Heart right ventricle (tissue), 16 donors: ENCODE data around the gene TROAP. TPM values are rescaled to one million over a fixed set of nuclear protein-coding genes. Genes with fewer than 3 reads are reported as not detected.
A peak's percentile ranks its signal among the peaks of the same experiment; 100 is the strongest.

Source experiments
- ATAC-seq, 8 donors: fragments of 200-7000 bp; cut with Tn5 transposase; one replicate each; pipeline ENCODE4 v1.9.1; 2020; ENCODE audit warnings: mild to moderate bottlenecking in 8 of 8, moderate library complexity in 8 of 8, moderate number of reproducible peaks in 1 of 8
- DNase-seq, 2 donors: peaks; one replicate each; pipeline ENCODE4 v3.0.0-alpha.2; 2020
- H3K27ac ChIP-seq, 10 donors: fragments of 200-600 bp; sonication (generic) in 2 of 10; one replicate each; pipeline versions ENCODE4 v1.5.0 to v1.8.0; 2020 to 2022; ENCODE audit warnings: mild to moderate bottlenecking in 3 of 10
- H3K27me3 ChIP-seq, 7 donors: fragments of 200-600 bp; one replicate each; pipeline ENCODE4 v1.8.0; 2021 to 2022; ENCODE audit warnings: mild to moderate bottlenecking in 2 of 7
- H3K36me3 ChIP-seq, 9 donors: fragments of 200-600 bp; sonication (generic) in 1 of 9; one replicate each; pipeline versions ENCODE4 v1.5.0 to v1.8.0; 2020 to 2022; ENCODE audit warnings: mild to moderate bottlenecking in 2 of 9
- H3K4me1 ChIP-seq, 9 donors: fragments of 200-600 bp; sonication (generic) in 1 of 9; one replicate each; pipeline versions ENCODE4 v1.5.0 to v1.8.0; 2020 to 2022; ENCODE audit warnings: mild to moderate bottlenecking in 4 of 9
- H3K4me3 ChIP-seq, 10 donors: fragments of 200-600 bp; sonication (generic) in 2 of 10; one replicate each; pipeline versions ENCODE4 v1.5.0 to v1.8.0; 2020 to 2022; ENCODE audit warnings: mild to moderate bottlenecking in 7 of 10, moderate library complexity in 2 of 10
- H3K9me3 ChIP-seq, 11 donors: fragments of 200-600 bp in 10 of 11; sonication (generic) in 2 of 11; one replicate each; pipeline versions ENCODE4 v1.5.0 to v1.8.0; 2013 to 2022; ENCODE audit warnings: mild to moderate bottlenecking in 2 of 11, control low read depth in 1 of 11, moderate library complexity in 1 of 11
- WGBS, 2 donors: extraction: QIAGEN DNeasy Blood & Tissue Kit; methylation state at CpG; one replicate each; pipeline ENCODE4 v1.1.7; 2013; ENCODE audit warnings: inconsistent platforms in 1 of 2; 5-methylcytosine and 5-hydroxymethylcytosine counted together
- intact Hi-C, 10 donors: fragments of 100-400 bp; cut with DNase I; formaldehyde crosslinking; loops; one replicate each; pipeline versions ENCODE4 v1.11.1 to v1.14.2; 2022
- polyA plus RNA-seq, 2 donors: library from polyadenylated mRNA; stranded (reverse); fragments of 200-250 nt; gene quantifications; one replicate each; pipeline ENCODE4 v1.2.3, GENCODE V29; 2013
- total RNA-seq, 10 donors: library from RNA; stranded (reverse); fragmentation: NEBNext Ultra II Directional in 3 of 10; extraction: Animal tissue kit (Norgen Biotek cat#: 25700) in 3 of 10; gene quantifications; one replicate each; pipeline versions ENCODE4 v1.2.1 to v1.2.4, GENCODE V29; 2021 to 2023
- TF ChIP-seq, protein P1 (sequence below), 9 donors: fragments of 200-600 bp; sonication (generic) in 2 of 9; IDR thresholded peaks; one replicate each; pipeline versions ENCODE4 v1.5.0 to v1.8.0; 2021 to 2022; ENCODE audit warnings: antibody characterized with exemption in 9 of 9, mild to moderate bottlenecking in 5 of 9, moderate library complexity in 1 of 9
- donor health status: Arrhythmogenic right ventricular cardiomyopathy.
- donor health status: ischemic (EF 13 %, LVEDD 7.1; RV severe dilation, severe dysfunction).
- donor health status: healthy with polysubstance abuse.
- donor health status: DM: no; HTN: yes; CAD: no.
- donor health status: DM: no; HTN: no; CAD: no.
- donor health status: ischemic (EF 25% LVEDD 6.9; RV normal size, moderate dysfunction).
- donor health status: ischemic (EF 25% LVEDD 5.7; RV mildly dilated, moderate dysfunction).
- donor health status: healthy.
- donor health status: DM: yes; HTN: yes; CAD: no.
- donor health status: Ischemic cardiomyopathy.
- donor health status: ischemic (EF 35%, LVEDD 5.7; RV mildly dilated, moderate dysfunction).
- donor health status: nonischemic (EF 11% LVEDD 7.7; RV severe dilation, severe dysfunction).
- donor health status: DM: yes; HTN: yes; CAD: no.
- donor health status: PGD.
- donor health status: ischemic (EF 29% LVEDD 5.4; RV normal size, mild dysfunction).
- donor health status: nonischemic (EF 23%, LVEDD 6.1; RV moderate dilation, normal function).

The TROAP gene
- total and polyA plus RNA-seq, 12 donors = 0.20 to 4.9 (median 0.72) TPM; not detected in 3

GRCh38 chr12:49336645-49337584 is 13.9 kb downstream of the TROAP start, which contains the start of gene C1QL4:
Gene C1QL4, minus strand, starts transcription at chr12:49337188. Its CDS starts 711 bp downstream, at chr12:49336477.
- no peaks in the 10 kb centered on the region for H3K36me3 ChIP-seq
- DNase-seq (peak; percentile 81 to 86), ATAC-seq (peak; percentile 81 to 92 (median 86))
- 1 to 3% methylated on average over 64 to 65 of the region's 65 CpGs for WGBS, 2 donors
- TF ChIP-seq, protein P1, sequence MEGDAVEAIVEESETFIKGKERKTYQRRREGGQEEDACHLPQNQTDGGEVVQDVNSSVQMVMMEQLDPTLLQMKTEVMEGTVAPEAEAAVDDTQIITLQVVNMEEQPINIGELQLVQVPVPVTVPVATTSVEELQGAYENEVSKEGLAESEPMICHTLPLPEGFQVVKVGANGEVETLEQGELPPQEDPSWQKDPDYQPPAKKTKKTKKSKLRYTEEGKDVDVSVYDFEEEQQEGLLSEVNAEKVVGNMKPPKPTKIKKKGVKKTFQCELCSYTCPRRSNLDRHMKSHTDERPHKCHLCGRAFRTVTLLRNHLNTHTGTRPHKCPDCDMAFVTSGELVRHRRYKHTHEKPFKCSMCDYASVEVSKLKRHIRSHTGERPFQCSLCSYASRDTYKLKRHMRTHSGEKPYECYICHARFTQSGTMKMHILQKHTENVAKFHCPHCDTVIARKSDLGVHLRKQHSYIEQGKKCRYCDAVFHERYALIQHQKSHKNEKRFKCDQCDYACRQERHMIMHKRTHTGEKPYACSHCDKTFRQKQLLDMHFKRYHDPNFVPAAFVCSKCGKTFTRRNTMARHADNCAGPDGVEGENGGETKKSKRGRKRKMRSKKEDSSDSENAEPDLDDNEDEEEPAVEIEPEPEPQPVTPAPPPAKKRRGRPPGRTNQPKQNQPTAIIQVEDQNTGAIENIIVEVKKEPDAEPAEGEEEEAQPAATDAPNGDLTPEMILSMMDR (IDR thresholded peaks at IDR 0.05) = peak; percentile 90 to 100 (median 99)
- peaks cover 21 to 98% (median 79%) of the 10 kb centered on the region in 7 donors for H3K27me3 ChIP-seq
- H3K9me3 ChIP-seq = no peaks in the 10 kb centered on the region
- H3K4me1 ChIP-seq = peaks cover 0 to 34% (median 15%) of the 10 kb centered on the region in 9 donors
- intact Hi-C loops = loop anchor here in 2 of 10 donors (5.0 kb wide), 1 partner anchor 45 kb away; no protein-coding TSS in a partner anchor
- H3K27ac ChIP-seq = no peak within 1 kb of the TSS
- H3K4me3 ChIP-seq = peak within 1 kb of the TSS in 9 of 10 donors; percentile 5 to 53 (median 38)

DNA sequence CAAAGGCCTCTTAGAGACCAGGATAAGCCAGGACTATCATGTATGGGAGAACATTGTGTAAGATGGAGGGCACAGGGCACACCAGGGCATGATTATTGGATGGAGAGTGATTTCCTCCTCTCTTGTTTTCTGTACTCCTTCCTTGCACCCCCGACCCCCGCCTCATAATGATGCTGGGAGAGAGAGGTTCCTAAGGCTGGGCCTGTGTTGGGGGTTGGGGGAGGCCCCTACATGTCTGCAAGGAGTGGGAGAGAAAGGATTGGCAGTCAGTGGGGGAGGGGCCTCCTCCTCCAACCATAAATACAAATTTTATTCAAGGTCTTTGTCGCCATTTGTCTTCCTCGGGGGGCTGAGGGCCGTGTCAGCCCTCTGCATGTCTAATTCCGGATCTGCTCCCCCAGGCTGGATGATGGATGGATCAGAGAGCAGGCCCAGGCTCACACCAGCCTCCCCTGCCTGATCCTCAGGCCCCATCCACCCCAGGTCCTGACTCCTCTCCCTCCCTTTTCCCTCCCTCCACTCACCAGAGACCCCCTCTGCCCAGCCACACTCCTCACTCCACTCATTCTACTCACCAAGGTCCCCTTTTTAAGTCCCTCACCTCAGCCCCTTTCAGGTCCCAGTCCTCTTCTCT is 15.9 kb downstream of the TROAP start:
- H3K9me3 ChIP-seq = no peaks in the 10 kb centered on the region
- 74 to 75% methylated on average over 6 of the region's 6 CpGs for WGBS, 2 donors
- ATAC-seq (no peak), DNase-seq (no peak)
- no peak overlapping the region for H3K27ac ChIP-seq
- TF ChIP-seq, protein P1 (IDR thresholded peaks at IDR 0.05) = no peak
- peaks cover 20 to 98% (median 81%) of the 10 kb centered on the region in 7 donors for H3K27me3 ChIP-seq
- H3K4me3 ChIP-seq = no peak overlapping the region
- intact Hi-C loops = loop anchor here in 2 of 10 donors (5.0 kb wide), 1 partner anchor 47 kb away; no protein-coding TSS in a partner anchor
- peaks cover 10 to 41% (median 26%) of the 10 kb centered on the region in 9 donors for H3K4me1 ChIP-seq
- H3K36me3 ChIP-seq = no peaks in the 10 kb centered on the region

GRCh38 chr12:49339464-49339861 is 16.4 kb downstream of the TROAP start:
- Histone ChIP-seq H3K4me1 (peaks cover 10 to 42% (median 28%) of the 10 kb centered on the region in 9 donors), H3K27me3 (peaks cover 15 to 98% (median 81%) of the 10 kb centered on the region in 7 donors), H3K36me3 (no peaks in the 10 kb centered on the region), H3K4me3 (no peak overlapping the region), H3K27ac (no peak overlapping the region), H3K9me3 (no peaks in the 10 kb centered on the region)
- TF ChIP-seq, protein P1 (IDR thresholded peaks at IDR 0.05) = no peak
- WGBS, 2 donors = 56 to 58% methylated on average over 5 of the region's 5 CpGs
- no peak for ATAC-seq
- intact Hi-C loops = loop anchor here in 2 of 10 donors (5.0 kb wide), 1 partner anchor 47 kb away; no protein-coding TSS in a partner anchor
- DNase-seq = no peak
